Transverse colon (tissue), 3 donors: ENCODE measurements around the gene SNTG2.

Experiments used
- EP300 ChIP-seq: sonication (generic); formaldehyde crosslinking; IDR thresholded peaks from one replicate; pipeline ENCODE4 v1.6.1; 2017; ENCODE audit warnings: antibody characterized with exemption, low read depth
- POLR2A ChIP-seq: fragments of 450-650 bp; IDR thresholded peaks from one replicate; pipeline ENCODE4 v1.6.1; 2016; ENCODE audit warnings: antibody characterized with exemption, mild to moderate bottlenecking, moderate library complexity
- TF ChIP-seq, protein P1 (sequence below), 5 experiments: fragments of 200-600 bp in 3 of 5; fragments of 450-650 bp in 2 of 5; sonication (generic) in 3 of 5; IDR thresholded peaks; 1 replicate in 2 of 5; 2 replicates in 3 of 5; pipeline ENCODE4 v1.5.1; 2016 to 2017; ENCODE audit warnings: antibody characterized with exemption in 5 of 5, inconsistent platforms in 3 of 5, mild to moderate bottlenecking in 2 of 5, moderate library complexity in 1 of 5

DNA sequence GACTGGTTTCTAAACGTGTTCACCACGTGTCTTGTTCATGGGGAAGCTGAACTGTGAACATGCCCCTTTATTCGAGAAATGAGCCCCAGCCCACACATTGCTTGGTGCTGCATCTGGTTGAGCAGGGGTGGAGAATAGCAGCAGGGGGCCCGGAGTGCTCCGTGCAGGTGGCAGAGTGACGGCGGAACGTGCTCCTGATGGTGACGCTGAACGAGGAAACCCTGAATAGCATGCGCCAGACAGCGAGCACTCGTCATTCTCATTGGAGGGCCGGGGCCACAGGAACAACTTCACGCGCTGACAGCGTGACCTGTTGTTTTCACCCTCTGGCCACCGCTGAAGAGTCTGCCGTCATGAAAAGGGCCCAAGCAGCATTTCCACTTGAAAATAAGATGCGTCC is 336.8 kb downstream of the SNTG2 start:
- TF ChIP-seq, protein P1, sequence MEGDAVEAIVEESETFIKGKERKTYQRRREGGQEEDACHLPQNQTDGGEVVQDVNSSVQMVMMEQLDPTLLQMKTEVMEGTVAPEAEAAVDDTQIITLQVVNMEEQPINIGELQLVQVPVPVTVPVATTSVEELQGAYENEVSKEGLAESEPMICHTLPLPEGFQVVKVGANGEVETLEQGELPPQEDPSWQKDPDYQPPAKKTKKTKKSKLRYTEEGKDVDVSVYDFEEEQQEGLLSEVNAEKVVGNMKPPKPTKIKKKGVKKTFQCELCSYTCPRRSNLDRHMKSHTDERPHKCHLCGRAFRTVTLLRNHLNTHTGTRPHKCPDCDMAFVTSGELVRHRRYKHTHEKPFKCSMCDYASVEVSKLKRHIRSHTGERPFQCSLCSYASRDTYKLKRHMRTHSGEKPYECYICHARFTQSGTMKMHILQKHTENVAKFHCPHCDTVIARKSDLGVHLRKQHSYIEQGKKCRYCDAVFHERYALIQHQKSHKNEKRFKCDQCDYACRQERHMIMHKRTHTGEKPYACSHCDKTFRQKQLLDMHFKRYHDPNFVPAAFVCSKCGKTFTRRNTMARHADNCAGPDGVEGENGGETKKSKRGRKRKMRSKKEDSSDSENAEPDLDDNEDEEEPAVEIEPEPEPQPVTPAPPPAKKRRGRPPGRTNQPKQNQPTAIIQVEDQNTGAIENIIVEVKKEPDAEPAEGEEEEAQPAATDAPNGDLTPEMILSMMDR (IDR thresholded peaks at IDR 0.05) = no peak
- TF ChIP-seq POLR2A = no peak
- TF ChIP-seq EP300 = no peak
